ENCODE data around the gene HES1. TPM values are rescaled to one million over a fixed set of nuclear protein-coding genes. Genes with fewer than 3 reads are reported as not detected.

HES1 gene
- total RNA-seq, 1 donor from 2014 or later, result 55.6 TPM

- peak overlapping the region; percentile 75 for H3K4me3 ChIP-seq (ENCODE audit: low read depth, low read length)
- TF ChIP-seq CTCF (conservative IDR thresholded peaks at IDR 0.05; ENCODE audit: low read depth, low read length), result peak; percentile 42
- DNase-seq (ENCODE audit: low read depth), result no peak
Measured at GRCh38 chr3:194137506-194138474, 1.8 kb downstream of the HES1 start.

- H3K4me3 ChIP-seq (ENCODE audit: low read depth, low read length), result peak overlapping the region; percentile 75
- no peak for TF ChIP-seq CTCF (conservative IDR thresholded peaks at IDR 0.05; ENCODE audit: low read depth, low read length)
- no peak for DNase-seq (ENCODE audit: low read depth)
Measured at GRCh38 chr3:194138732-194139070, 2.8 kb downstream of the HES1 start.

- TF ChIP-seq CTCF (conservative IDR thresholded peaks at IDR 0.05; ENCODE audit: low read depth, low read length), result no peak
- DNase-seq (ENCODE audit: low read depth), result no peak
- peak overlapping the region; percentile 75 for H3K4me3 ChIP-seq (ENCODE audit: low read depth, low read length)
Measured at GRCh38 chr3:194139071-194139813, 3.3 kb downstream of the HES1 start.

GRCh38 chr3:194139814-194140391 is 4.0 kb downstream of the HES1 start:
- no peak for DNase-seq (ENCODE audit: low read depth)
- no peak for TF ChIP-seq CTCF (conservative IDR thresholded peaks at IDR 0.05; ENCODE audit: low read depth, low read length)
- no peak overlapping the region for H3K4me3 ChIP-seq (ENCODE audit: low read depth, low read length)

- H3K4me3 ChIP-seq (ENCODE audit: low read depth, low read length), result peak overlapping the region; percentile 52
- no peak for TF ChIP-seq CTCF (conservative IDR thresholded peaks at IDR 0.05; ENCODE audit: low read depth, low read length)
- DNase-seq (ENCODE audit: low read depth), result no peak
Measured at GRCh38 chr3:194140520-194141414, 4.8 kb downstream of the HES1 start.
